Karpas-422 (cell line): Measurements from ENCODE around the gene KRTAP21-3. TPM values are rescaled to one million over a fixed set of nuclear protein-coding genes. Genes with fewer than 3 reads are reported as not detected.
"Not testable (repeated sequence)": the region's sequence is repeated elsewhere in the genome, so short reads cannot be mapped to it uniquely, and the experiment has no call there.

Experiments
- DNase-seq: peaks from one replicate; pipeline ENCODE4 v3.0.0-alpha.2; 2015
- H2AFZ ChIP-seq: fragments of 200-600 bp; sonication (generic); 2 replicates; pipeline ENCODE4 v1.6.1; 2014; ENCODE audit warnings: antibody characterized with exemption, low read length, mixed read lengths
- H3K27ac ChIP-seq: fragments of 200-600 bp; sonication (generic); 2 replicates; pipeline ENCODE4 v1.5.1; 2014; ENCODE audit warnings: mild to moderate bottlenecking, low read length, moderate library complexity
- H3K27me3 ChIP-seq: fragments of 200-600 bp; sonication (generic); 2 replicates; pipeline ENCODE4 v1.6.1; 2014; ENCODE audit warnings: low read length, mixed read lengths
- H3K36me3 ChIP-seq: fragments of 200-600 bp; sonication (generic); 2 replicates; pipeline ENCODE4 v1.6.1; 2014; ENCODE audit warnings: low read length, mixed read lengths; ENCODE audit not compliant: insufficient read depth
- H3K4me1 ChIP-seq: fragments of 200-600 bp; sonication (generic); 2 replicates; pipeline ENCODE4 v1.6.1; 2014; ENCODE audit warnings: mild to moderate bottlenecking, low read length, mixed read lengths
- H3K4me2 ChIP-seq: fragments of 200-600 bp; sonication (generic); 2 replicates; pipeline ENCODE4 v1.6.1; 2014; ENCODE audit warnings: low read length, low read depth, mild to moderate bottlenecking; ENCODE audit not compliant: poor library complexity, severe bottlenecking
- H3K4me3 ChIP-seq: fragments of 200-600 bp; sonication (generic); 2 replicates; pipeline ENCODE4 v1.5.1; 2014; ENCODE audit warnings: mild to moderate bottlenecking, antibody characterized with exemption, low read length, mixed read lengths
- H3K79me2 ChIP-seq: fragments of 200-600 bp; sonication (generic); 2 replicates; pipeline ENCODE4 v1.6.1; 2014; ENCODE audit warnings: mild to moderate bottlenecking, low read length, mixed read lengths
- H3K9ac ChIP-seq: fragments of 200-600 bp; sonication (generic); 2 replicates; pipeline ENCODE4 v1.6.0; 2014; ENCODE audit warnings: low read length
- H3K9me2 ChIP-seq: fragments of 200-600 bp; sonication (generic), shearing (Covaris generic); replicated peaks from 2 replicates; pipeline ENCODE4 v1.6.0; 2014; ENCODE audit warnings: mild to moderate bottlenecking, low read length, moderate library complexity; ENCODE audit not compliant: insufficient read depth
- H3K9me3 ChIP-seq: fragments of 300-700, 200-600 bp; sonication (generic); 2 replicates; pipeline ENCODE4 v1.6.1; 2014; ENCODE audit warnings: low read length, mixed read lengths
- H4K20me1 ChIP-seq: fragments of 200-600 bp; sonication (generic); 2 replicates; pipeline ENCODE4 v1.6.1; 2014; ENCODE audit warnings: mild to moderate bottlenecking, antibody characterized with exemption, low read length, low read depth; ENCODE audit not compliant: insufficient read depth
- total RNA-seq: library from RNA; depleted of rRNA; stranded (reverse); fragments of >200 nt; shearing (Covaris generic); gene quantifications from 2 replicates; pipeline ENCODE4 v1.2.3, GENCODE V29; 2014; ENCODE audit warnings: low replicate concordance; rRNA removed

Gene KRTAP21-3, protein sequence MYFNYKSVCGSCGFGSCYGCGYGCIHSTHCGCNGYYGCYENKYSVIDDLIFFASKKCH
- not detected in 2 replicates for total RNA-seq

- Histone ChIP-seq H3K4me1 (no peaks in the 10 kb centered on the region), H3K36me3 (no peaks in the 10 kb centered on the region), H3K4me3 (no peak within 1 kb of the TSS), H3K9me2 (no peaks in the 10 kb centered on the region), H3K79me2 (no peaks in the 10 kb centered on the region), H2AFZ (no peak within 1 kb of the TSS), H3K4me2 (no peak within 1 kb of the TSS), H3K9me3 (peaks cover 12% of the 10 kb centered on the region), H4K20me1 (no peaks in the 10 kb centered on the region), H3K27me3 (no peaks in the 10 kb centered on the region), H3K9ac (no peak within 1 kb of the TSS), H3K27ac (no peak within 1 kb of the TSS)
- no peak for DNase-seq
These were observed at the start of gene KRTAP21-3 for GRCh38 chr21:30718239-30718909. Gene KRTAP21-3 (minus strand): TSS chr21:30718777. CDS start chr21:30718759, 18 bp downstream.

DNA sequence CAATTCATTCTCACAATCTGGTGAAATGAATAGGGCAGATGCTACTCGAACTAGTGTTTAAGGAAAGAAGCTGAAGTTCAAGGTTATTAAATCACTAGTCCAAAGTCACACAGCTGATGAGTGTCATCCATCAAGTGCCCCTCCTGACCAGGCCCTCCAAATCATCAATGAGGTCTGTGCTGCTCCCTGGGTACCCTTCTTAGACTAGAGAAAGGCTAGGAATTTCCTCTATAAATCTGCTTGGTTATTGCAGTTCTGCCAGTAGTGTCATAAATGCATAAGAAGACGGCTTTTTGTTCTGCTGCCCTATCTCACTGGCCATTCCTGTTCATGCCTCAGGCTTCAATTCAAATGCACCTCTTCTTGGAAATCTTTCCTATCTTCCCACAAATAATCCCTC lies 42.2 kb upstream of the KRTAP21-3 start:
- Histone ChIP-seq H3K9me2 (no peaks in the 10 kb centered on the region), H3K79me2 (no peaks in the 10 kb centered on the region), H3K27ac (no peak overlapping the region), H3K9ac (no peak overlapping the region), H3K9me3 (peaks cover 3% of the 10 kb centered on the region), H4K20me1 (no peaks in the 10 kb centered on the region), H2AFZ (no peak overlapping the region), H3K4me3 (no peak overlapping the region), H3K4me1 (no peaks in the 10 kb centered on the region), H3K4me2 (no peak overlapping the region), H3K27me3 (no peaks in the 10 kb centered on the region), H3K36me3 (no peaks in the 10 kb centered on the region)
- DNase-seq, result no peak

- Histone ChIP-seq H3K9me3 (no peaks in the 10 kb centered on the region; the same call in 1 of the 2 replicates), H4K20me1 (no peaks in the 10 kb centered on the region), H3K4me3 (no peak overlapping the region), H3K4me2 (no peak overlapping the region), H3K9ac (no peak overlapping the region), H3K9me2 (no peaks in the 10 kb centered on the region), H3K27ac (no peak overlapping the region), H3K27me3 (no peaks in the 10 kb centered on the region), H2AFZ (no peak overlapping the region), H3K4me1 (no peaks in the 10 kb centered on the region), H3K79me2 (no peaks in the 10 kb centered on the region), H3K36me3 (no peaks in the 10 kb centered on the region)
- DNase-seq, result no peak
These were observed 39.7 kb upstream of the KRTAP21-3 start for GRCh38 chr21:30758306-30758705.

DNA sequence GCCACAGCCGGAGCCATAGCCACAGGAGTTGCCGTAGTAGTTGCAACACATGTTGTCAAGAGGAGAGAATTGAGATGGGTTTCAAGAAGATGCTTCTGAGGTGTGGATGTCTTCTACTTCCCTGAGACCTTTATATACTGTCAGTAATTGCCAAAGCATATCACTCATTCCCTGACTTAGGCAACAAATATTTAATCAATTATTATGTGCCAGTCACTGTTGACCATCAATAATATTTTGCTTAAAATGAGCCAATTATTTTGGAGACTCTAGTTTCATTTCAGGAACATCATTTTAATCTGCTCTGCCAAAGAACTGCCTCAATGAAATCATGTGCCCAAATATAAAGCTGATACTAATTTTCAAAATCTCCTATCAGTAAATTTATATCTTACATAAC lies 36.8 kb upstream of the KRTAP21-3 start, which contains the start of gene KRTAP21-1:
TSS of gene KRTAP21-1 (minus strand) at position 101 of the 400 bp plus-strand sequence. CDS start at position 51, 50 bp downstream.
- H3K4me3 ChIP-seq, H3K79me2 ChIP-seq, H3K9me3 ChIP-seq, H3K9ac ChIP-seq, H3K4me2 ChIP-seq, H3K27ac ChIP-seq, H3K36me3 ChIP-seq, H3K27me3 ChIP-seq, H4K20me1 ChIP-seq, H3K4me1 ChIP-seq, H3K9me2 ChIP-seq, H2AFZ ChIP-seq, DNase-seq: not testable (repeated sequence)

DNA sequence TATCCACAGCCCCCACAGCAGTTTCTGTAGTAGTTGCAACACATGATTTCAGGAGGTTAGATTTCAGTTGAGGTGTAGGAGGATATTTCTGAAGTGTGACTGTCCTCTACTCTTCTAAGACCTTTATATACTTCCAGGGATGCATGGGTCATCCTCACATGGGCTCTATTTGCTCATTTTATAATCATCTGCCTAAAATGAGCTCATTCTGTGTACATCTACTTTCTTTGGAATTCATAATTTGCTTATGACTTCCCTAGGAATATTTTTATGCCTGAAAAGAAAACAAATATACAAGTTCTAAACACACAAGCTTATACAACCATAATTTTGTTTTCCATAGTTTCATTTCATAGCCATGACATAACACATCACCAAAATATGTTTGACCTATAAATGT lies 28.6 kb upstream of the KRTAP21-3 start, which contains the start of gene KRTAP21-2:
TSS of gene KRTAP21-2 (minus strand) at position 101 of the 400 bp plus-strand sequence. CDS start at position 44, 57 bp downstream.
- Histone ChIP-seq H3K9ac (no peak within 1 kb of the TSS), H3K4me2 (no peak within 1 kb of the TSS), H3K27ac (no peak within 1 kb of the TSS), H3K79me2 (no peaks in the 10 kb centered on the region), H3K9me2 (no peaks in the 10 kb centered on the region), H3K9me3 (peaks cover 7% of the 10 kb centered on the region), H4K20me1 (no peaks in the 10 kb centered on the region), H2AFZ (no peak within 1 kb of the TSS), H3K36me3 (no peaks in the 10 kb centered on the region), H3K4me1 (no peaks in the 10 kb centered on the region), H3K27me3 (no peaks in the 10 kb centered on the region), H3K4me3 (no peak within 1 kb of the TSS)
- no peak for DNase-seq

- no peak overlapping the region for H3K4me3 ChIP-seq
- no peak overlapping the region for H3K27ac ChIP-seq
- no peaks in the 10 kb centered on the region for H3K36me3 ChIP-seq
- H3K27me3 ChIP-seq, result no peaks in the 10 kb centered on the region
- DNase-seq, result no peak
- no peaks in the 10 kb centered on the region for H4K20me1 ChIP-seq
- peaks cover 28% of the 10 kb centered on the region for H3K9me3 ChIP-seq
- no peaks in the 10 kb centered on the region for H3K4me1 ChIP-seq
- H2AFZ ChIP-seq, result no peak overlapping the region
- H3K79me2 ChIP-seq, result no peaks in the 10 kb centered on the region
- no peak overlapping the region for H3K9ac ChIP-seq
- H3K9me2 ChIP-seq, result no peaks in the 10 kb centered on the region
- no peak overlapping the region for H3K4me2 ChIP-seq
These were observed 21.9 kb upstream of the KRTAP21-3 start for GRCh38 chr21:30740462-30740861.

DNA sequence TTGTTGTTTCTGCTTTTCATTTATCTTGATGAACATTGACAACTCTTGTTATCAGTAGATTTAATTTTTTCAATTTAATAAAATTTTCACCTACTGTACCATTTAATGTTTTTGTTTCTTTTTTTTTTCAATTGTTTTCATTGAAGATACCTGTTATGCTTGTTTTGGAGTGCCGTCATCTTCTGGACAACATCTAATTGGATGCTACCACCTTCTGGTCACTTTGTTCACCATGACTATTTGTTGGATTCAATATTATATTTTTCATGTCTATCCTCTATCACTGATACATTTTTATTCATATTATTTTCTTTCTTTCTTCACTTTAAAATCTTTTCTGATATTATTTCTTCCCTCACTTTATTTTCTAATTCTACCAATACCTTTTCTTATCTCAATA lies 14.4 kb upstream of the KRTAP21-3 start:
- no peak overlapping the region for H3K9ac ChIP-seq
- no peaks in the 10 kb centered on the region for H4K20me1 ChIP-seq
- H2AFZ ChIP-seq, result no peak overlapping the region
- H3K4me1 ChIP-seq, result no peaks in the 10 kb centered on the region
- H3K79me2 ChIP-seq, result no peaks in the 10 kb centered on the region
- no peaks in the 10 kb centered on the region for H3K27me3 ChIP-seq
- no peaks in the 10 kb centered on the region for H3K36me3 ChIP-seq
- no peak for DNase-seq
- no peaks in the 10 kb centered on the region for H3K9me2 ChIP-seq
- H3K4me3 ChIP-seq, result no peak overlapping the region
- peaks cover 3% of the 10 kb centered on the region; the same call in 1 of the 2 replicates for H3K9me3 ChIP-seq
- H3K27ac ChIP-seq, result no peak overlapping the region
- no peak overlapping the region for H3K4me2 ChIP-seq

GRCh38 chr21:30726726-30727125 lies 8.1 kb upstream of the KRTAP21-3 start:
- Histone ChIP-seq H3K9me2 (no peaks in the 10 kb centered on the region), H3K36me3 (no peaks in the 10 kb centered on the region), H3K4me2 (no peak overlapping the region), H3K9me3 (peaks cover 7% of the 10 kb centered on the region), H3K27me3 (no peaks in the 10 kb centered on the region), H4K20me1 (no peaks in the 10 kb centered on the region), H3K4me3 (no peak overlapping the region), H3K4me1 (no peaks in the 10 kb centered on the region), H3K79me2 (no peaks in the 10 kb centered on the region), H3K9ac (no peak overlapping the region), H2AFZ (no peak overlapping the region), H3K27ac (no peak overlapping the region)
- no peak for DNase-seq
